Tibial nerve (tissue), 4 donors: ENCODE data around the gene SEC61A1.

ENCODE experiments used
- CTCF ChIP-seq, 5 experiments: fragments of 200-600 bp in 3 of 5; fragments of 450-650 bp in 2 of 5; sonication (generic) in 3 of 5; IDR thresholded peaks; one replicate each; pipeline ENCODE4 v1.5.1; 2016 to 2019; ENCODE audit warnings: antibody characterized with exemption in 5 of 5, mild to moderate bottlenecking in 3 of 5, moderate library complexity in 2 of 5
- EP300 ChIP-seq, 2 donors: sonication (generic); formaldehyde crosslinking; IDR thresholded peaks; one replicate each; pipeline ENCODE4 v1.6.1; 2017; ENCODE audit warnings: antibody characterized with exemption in 2 of 2, mild to moderate bottlenecking in 1 of 2

DNA sequence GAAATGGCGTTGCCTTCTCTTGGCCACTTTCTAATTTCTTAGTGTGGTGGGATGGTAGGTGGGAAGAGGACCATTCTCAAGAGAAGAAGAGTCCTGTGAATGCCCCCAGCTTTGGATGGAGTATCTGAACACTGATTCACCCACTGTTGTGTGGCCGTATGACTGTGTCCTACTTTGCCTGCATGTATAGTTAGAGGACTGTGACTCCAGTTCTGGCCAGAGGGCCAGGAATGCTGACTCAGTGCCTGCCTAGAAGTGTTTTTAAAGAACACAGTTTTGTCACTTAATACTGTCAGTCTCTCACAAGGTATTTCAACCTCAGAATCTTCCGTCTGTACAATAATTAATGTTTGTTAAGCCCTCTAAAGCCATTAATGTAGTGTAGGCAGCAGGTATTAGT lies 2.1 kb downstream of the SEC61A1 start:
- TF ChIP-seq CTCF (IDR thresholded peaks at IDR 0.05) (no peak), EP300 (IDR thresholded peaks at IDR 0.05) (no peak)
